ENCODE measurements around the gene PIGO. TPM values are rescaled to one million over a fixed set of nuclear protein-coding genes. Genes with fewer than 3 reads are reported as not detected.

Gene PIGO
- total and polyA plus RNA-seq, 3 experiments from 2014 or later = 26.4 to 32.1 (median 31.7) TPM

DNA sequence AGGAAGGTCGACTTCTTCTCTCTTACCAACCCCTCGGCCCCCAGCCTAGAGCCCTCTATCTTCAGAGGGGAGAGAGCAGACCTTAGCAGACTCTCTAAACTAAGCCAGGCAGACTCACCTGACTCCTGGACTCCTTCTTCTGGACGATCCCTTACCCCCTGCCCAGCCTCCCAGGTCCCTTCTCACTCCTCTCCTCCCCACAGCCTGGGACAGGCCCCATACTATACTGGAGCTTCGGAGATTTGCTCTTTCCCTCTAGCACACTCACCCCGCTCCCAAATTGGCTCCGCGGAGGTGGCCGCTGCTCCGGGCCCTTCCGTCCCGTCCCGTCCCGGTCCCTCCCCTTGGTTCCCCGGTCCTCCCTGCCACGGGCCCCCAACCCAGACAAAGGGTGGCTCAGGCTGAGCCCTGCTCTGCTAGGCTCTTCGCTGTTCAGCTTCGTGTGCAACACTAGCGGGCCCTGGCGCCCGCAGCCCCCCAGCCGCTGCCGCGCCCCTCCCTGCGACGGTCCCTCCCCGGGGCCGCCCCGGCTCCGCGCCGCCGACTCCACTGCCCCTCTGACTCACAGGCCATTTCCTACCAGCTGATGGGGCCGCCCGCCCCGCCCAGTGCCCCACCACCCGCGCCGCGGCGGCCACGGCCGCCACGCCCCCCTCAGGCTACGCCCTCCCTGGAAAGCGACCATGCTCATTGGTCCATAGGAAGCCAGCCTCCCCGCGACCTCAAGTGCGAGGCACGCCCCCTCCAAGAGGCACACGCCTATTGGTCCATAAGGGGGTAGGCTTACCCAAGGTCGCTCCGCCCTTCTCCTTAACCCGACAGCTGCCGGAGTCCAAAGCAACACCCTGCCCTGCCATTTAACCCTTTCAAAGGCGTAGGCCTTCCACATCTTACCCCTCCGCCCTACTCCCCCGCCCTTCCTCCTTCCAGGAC, 14.9 kb upstream of the PIGO start:
- Mint-ChIP-seq H3K27ac (peak overlapping the region; percentile 75 to 96 (median 90)), H3K27me3 (peaks cover 0 to 1% of the 10 kb centered on the region in 2 donors), H3K9me3 (no peaks in the 10 kb centered on the region), H3K36me3 (peaks cover 0 to 13% (median 0%) of the 10 kb centered on the region in 3 donors), H3K4me1 (peaks cover 53 to 64% (median 60%) of the 10 kb centered on the region in 3 donors), H3K4me3 (peak overlapping the region; percentile 73 to 92 (median 81))
- H3K4me3 ChIP-seq (ENCODE audit: low read length) = peak overlapping the region; percentile 74
- H3K9me3 ChIP-seq (ENCODE audit: low read length) = no peaks in the 10 kb centered on the region
- H3K27me3 ChIP-seq (ENCODE audit: insufficient read depth, low read length, poor library complexity, severe bottlenecking) = no peaks in the 10 kb centered on the region
- peaks cover 52% of the 10 kb centered on the region for H3K4me1 ChIP-seq (ENCODE audit: insufficient read depth, low read length)
- DNase-seq = peak; percentile 91 to 98 (median 93)
- ChIA-PET CTCF (interaction anchor here (1.2 to 1.6 kb wide), 4 partner anchors 9 to 492 kb away, joined by 5 to 7 read pairs (median 6); partner anchors contain the start of genes PIGO, STOML2 and VCP), POLR2A (interaction anchor here (1.6 to 1.7 kb wide), 3 partner anchors 8 to 40 kb away, joined by 4 to 7 read pairs (median 7); partner anchors contain the start of genes PIGO and STOML2)
- peak overlapping the region; percentile 80 for H3K27ac ChIP-seq (ENCODE audit: low read depth, low read length)
- no peaks in the 10 kb centered on the region for H3K36me3 ChIP-seq (ENCODE audit: insufficient read depth, low read length)

DNA sequence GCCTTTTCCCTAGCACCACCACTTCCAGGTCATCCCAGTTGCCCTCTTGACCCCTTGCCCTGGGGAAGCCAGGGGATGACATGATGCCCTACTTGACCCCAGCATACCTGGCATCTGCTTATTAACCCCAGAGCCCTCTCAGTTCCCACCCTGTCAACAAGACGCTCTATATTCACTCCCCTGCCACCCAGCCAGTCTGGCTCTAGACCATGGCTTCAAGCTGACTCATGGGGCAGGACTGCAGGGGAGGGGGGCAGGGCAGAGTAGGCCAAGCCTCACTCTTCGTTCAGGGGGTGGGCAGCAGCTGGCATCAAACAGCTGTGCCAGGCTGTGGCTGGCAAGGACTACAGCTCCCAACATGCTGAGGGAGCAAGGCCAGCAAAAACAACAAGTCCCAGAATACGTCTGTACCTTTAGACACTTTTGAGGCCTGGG, 14.0 kb upstream of the PIGO start:
- CTCF ChIA-PET = interaction anchor here (1.6 kb wide), 1 partner anchor 14 kb away, joined by 7 read pairs; the partner anchor contains the start of gene PIGO
- Mint-ChIP-seq H3K4me1 (peaks cover 47 to 57% (median 53%) of the 10 kb centered on the region in 3 donors), H3K9me3 (no peaks in the 10 kb centered on the region), H3K27ac (peak overlapping the region in 6 of 8 donors; percentile 47 to 95 (median 87)), H3K27me3 (no peaks in the 10 kb centered on the region), H3K36me3 (peaks cover 0 to 21% (median 0%) of the 10 kb centered on the region in 3 donors), H3K4me3 (peak overlapping the region in 6 of 7 donors; percentile 34 to 92 (median 80))
- H3K4me1 ChIP-seq (ENCODE audit: insufficient read depth, low read length) = peaks cover 48% of the 10 kb centered on the region
- H3K36me3 ChIP-seq (ENCODE audit: insufficient read depth, low read length) = peaks cover 8% of the 10 kb centered on the region
- no peak for DNase-seq
- H3K27ac ChIP-seq (ENCODE audit: low read depth, low read length) = no peak overlapping the region
- H3K27me3 ChIP-seq (ENCODE audit: insufficient read depth, low read length, poor library complexity, severe bottlenecking) = no peaks in the 10 kb centered on the region
- no peaks in the 10 kb centered on the region for H3K9me3 ChIP-seq (ENCODE audit: low read length)
- POLR2A ChIA-PET = interaction anchor here (1.6 to 1.7 kb wide), 2 partner anchors 14 to 39 kb away, joined by 4 to 7 read pairs; partner anchors contain the start of gene PIGO
- no peak overlapping the region for H3K4me3 ChIP-seq (ENCODE audit: low read length)

DNA sequence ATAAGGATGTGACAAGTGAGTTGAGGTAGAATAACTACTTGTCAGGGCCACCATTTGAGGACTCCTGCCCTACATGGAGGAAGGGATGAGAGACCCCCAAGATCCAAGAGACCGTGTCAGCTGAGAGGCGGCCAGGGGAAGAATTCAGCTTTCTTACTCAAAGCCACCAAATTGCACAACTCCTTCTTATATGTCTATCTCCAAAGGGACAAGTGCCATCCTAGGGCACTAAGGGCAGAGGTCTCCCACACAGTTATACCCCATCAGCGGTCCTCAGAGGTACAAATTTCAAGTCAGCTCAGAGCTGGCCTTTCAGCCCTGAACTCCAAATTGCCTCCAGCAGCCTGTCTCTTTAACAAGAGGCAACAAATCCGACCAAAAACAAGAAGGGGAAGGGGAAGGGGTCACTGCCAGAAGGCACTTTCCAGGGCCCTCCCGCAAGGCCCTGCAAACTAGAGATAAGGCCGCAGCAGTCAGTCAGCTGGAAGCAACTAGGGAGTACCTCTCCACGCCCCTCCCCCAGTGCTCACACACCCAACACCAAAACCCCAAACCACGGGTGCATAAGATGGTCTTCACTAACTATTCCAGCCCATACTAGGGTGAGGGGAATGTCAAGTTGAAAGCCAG, 12.7 kb upstream of the PIGO start:
- ChIA-PET POLR2A (no interaction called here), CTCF (interaction anchor here (2.9 kb wide), 1 partner anchor 13 kb away, joined by 12 read pairs; the partner anchor contains the start of gene PIGO)
- Mint-ChIP-seq H3K4me1 (peaks cover 34 to 44% (median 41%) of the 10 kb centered on the region in 3 donors), H3K27ac (peak overlapping the region in 4 of 8 donors; percentile 60 to 87 (median 72)), H3K36me3 (peaks cover 0 to 27% (median 0%) of the 10 kb centered on the region in 3 donors), H3K27me3 (no peaks in the 10 kb centered on the region), H3K9me3 (no peaks in the 10 kb centered on the region), H3K4me3 (peak overlapping the region in 2 of 7 donors; percentile 1 to 65)
- no peak for DNase-seq
- Histone ChIP-seq H3K27ac (ENCODE audit: low read depth, low read length) (peak overlapping the region; percentile 64), H3K4me1 (ENCODE audit: insufficient read depth, low read length) (peaks cover 36% of the 10 kb centered on the region), H3K36me3 (ENCODE audit: insufficient read depth, low read length) (peaks cover 8% of the 10 kb centered on the region), H3K9me3 (ENCODE audit: low read length) (no peaks in the 10 kb centered on the region), H3K27me3 (ENCODE audit: insufficient read depth, low read length, poor library complexity, severe bottlenecking) (no peaks in the 10 kb centered on the region), H3K4me3 (ENCODE audit: low read length) (no peak overlapping the region)

DNA sequence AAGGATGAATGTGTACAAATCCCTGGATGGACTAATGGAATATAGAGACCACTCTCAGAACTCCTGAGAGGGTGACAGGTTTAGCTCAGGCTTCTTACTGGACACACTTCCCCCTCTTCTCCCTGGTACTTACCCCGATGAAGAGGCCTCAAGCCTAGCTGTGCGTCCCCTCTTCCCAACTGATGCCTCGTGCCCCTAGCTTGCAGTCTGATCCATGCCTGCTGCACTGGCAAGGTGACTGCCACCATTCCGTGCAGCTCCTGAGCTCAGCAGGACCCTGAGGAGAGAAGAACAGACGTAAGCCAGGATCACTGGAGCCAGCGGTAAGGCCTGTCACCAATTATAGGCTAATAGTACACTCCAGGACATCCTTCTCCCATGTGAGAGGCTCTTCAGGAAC, 12.1 kb upstream of the PIGO start:
- peak overlapping the region in 3 of 8 donors; percentile 3 to 87 (median 26) for H3K27ac Mint-ChIP-seq
- Histone ChIP-seq H3K4me3 (ENCODE audit: low read length) (no peak overlapping the region), H3K9me3 (ENCODE audit: low read length) (no peaks in the 10 kb centered on the region), H3K27me3 (ENCODE audit: insufficient read depth, low read length, poor library complexity, severe bottlenecking) (no peaks in the 10 kb centered on the region), H3K27ac (ENCODE audit: low read depth, low read length) (peak overlapping the region; percentile 64), H3K36me3 (ENCODE audit: insufficient read depth, low read length) (peaks cover 8% of the 10 kb centered on the region), H3K4me1 (ENCODE audit: insufficient read depth, low read length) (peaks cover 33% of the 10 kb centered on the region)
- no peak for DNase-seq
- CTCF ChIA-PET = interaction anchor here (0.9 to 2.9 kb wide), 2 partner anchors 12 to 30 kb away, joined by 3 to 12 read pairs; partner anchors contain the start of gene PIGO
- H3K9me3 Mint-ChIP-seq = no peaks in the 10 kb centered on the region
- H3K4me1 Mint-ChIP-seq = peaks cover 30 to 41% (median 38%) of the 10 kb centered on the region in 3 donors
- peak overlapping the region in 1 of 7 donors; percentile 65 for H3K4me3 Mint-ChIP-seq
- peaks cover 0 to 27% (median 0%) of the 10 kb centered on the region in 3 donors for H3K36me3 Mint-ChIP-seq
- POLR2A ChIA-PET = no interaction called here
- H3K27me3 Mint-ChIP-seq = peaks cover 0 to under 1% of the 10 kb centered on the region in 2 donors

DNA sequence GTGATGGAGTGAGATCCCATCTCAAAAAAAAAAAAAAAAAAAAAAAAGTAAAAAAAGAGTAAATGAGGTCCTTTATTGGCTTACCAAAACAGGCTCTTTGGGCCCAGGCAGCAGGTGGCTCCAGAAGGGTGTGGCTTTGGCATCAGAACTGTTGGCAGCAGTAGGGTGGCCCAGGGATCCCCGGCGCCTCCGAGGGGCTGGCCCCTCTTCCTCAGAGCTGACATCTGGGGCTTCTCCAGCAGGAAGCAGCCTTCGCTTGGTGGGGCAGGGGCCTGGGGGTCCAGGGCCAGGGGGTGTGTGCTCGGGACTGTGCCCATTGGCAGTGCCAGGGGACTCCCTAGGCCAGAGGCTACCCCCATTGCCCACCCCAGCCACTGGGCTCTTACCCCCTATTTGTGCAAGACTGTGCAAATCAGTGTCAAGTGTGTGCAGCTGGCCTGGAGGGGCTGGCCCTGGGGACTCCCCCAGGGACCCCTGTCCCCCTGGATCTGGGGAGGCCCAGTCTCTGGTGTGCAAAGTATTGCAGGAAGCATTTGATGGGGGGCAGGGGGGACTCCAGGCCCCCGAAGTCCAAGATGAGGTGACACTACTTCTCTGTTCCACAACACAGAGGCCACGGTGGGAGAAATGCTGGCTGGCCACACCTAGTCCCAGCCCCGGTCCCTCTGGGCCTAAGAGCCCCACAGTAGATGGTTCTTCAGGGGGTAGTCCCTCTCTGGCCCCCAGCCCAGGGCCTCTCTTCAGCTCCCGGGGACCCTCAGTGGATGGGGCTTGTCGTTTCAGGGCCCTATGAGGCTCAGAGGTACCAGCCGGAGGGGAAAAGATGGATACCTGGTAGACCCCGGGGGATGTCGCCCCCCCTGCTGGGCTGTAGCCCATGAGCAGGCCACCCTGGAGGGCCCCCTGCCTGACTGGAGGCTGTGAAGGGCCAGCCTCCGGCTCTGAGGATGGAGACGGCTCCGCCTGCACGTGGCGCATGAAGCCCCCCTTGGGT, 11.2 kb upstream of the PIGO start:
- Mint-ChIP-seq H3K4me1 (peaks cover 34 to 42% (median 40%) of the 10 kb centered on the region in 3 donors), H3K4me3 (no peak overlapping the region), H3K27me3 (peaks cover 0 to 2% of the 10 kb centered on the region in 2 donors), H3K36me3 (peaks cover 0 to 34% (median 0%) of the 10 kb centered on the region in 3 donors), H3K27ac (peak overlapping the region in 1 of 8 donors; percentile 87), H3K9me3 (no peaks in the 10 kb centered on the region)
- ChIA-PET CTCF (interaction anchor here (0.9 to 2.9 kb wide), 2 partner anchors 11 to 29 kb away, joined by 3 to 12 read pairs; partner anchors contain the start of gene PIGO), POLR2A (no interaction called here)
- DNase-seq = no peak
- Histone ChIP-seq H3K4me3 (ENCODE audit: low read length) (no peak overlapping the region), H3K4me1 (ENCODE audit: insufficient read depth, low read length) (peaks cover 30% of the 10 kb centered on the region), H3K9me3 (ENCODE audit: low read length) (no peaks in the 10 kb centered on the region), H3K27ac (ENCODE audit: low read depth, low read length) (no peak overlapping the region), H3K36me3 (ENCODE audit: insufficient read depth, low read length) (peaks cover 8% of the 10 kb centered on the region), H3K27me3 (ENCODE audit: insufficient read depth, low read length, poor library complexity, severe bottlenecking) (no peaks in the 10 kb centered on the region)

DNA sequence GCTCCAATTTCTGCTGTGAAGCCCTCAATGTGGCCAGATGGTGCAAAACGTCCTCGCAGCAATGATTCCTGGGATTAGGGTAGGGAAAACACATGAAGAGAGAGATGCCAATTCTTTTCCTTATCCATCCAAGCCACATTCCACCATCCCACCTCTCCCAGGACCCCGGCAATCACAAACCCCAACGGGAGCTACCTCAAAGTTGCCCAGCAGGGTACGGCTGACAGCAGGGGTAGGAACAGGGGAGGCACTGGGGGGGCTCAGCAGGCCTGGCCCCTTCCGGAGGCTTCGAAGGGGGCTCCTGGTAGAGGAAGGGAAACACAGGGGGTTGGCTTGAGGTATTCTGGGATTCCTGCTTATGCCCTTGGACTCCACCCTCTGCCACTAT, 9.9 kb upstream of the PIGO start:
- Histone ChIP-seq H3K27me3 (ENCODE audit: insufficient read depth, low read length, poor library complexity, severe bottlenecking) (no peaks in the 10 kb centered on the region), H3K4me1 (ENCODE audit: insufficient read depth, low read length) (peaks cover 29% of the 10 kb centered on the region), H3K36me3 (ENCODE audit: insufficient read depth, low read length) (peaks cover 8% of the 10 kb centered on the region), H3K27ac (ENCODE audit: low read depth, low read length) (no peak overlapping the region), H3K4me3 (ENCODE audit: low read length) (no peak overlapping the region), H3K9me3 (ENCODE audit: low read length) (no peaks in the 10 kb centered on the region)
- Mint-ChIP-seq H3K4me1 (peaks cover 32 to 42% (median 40%) of the 10 kb centered on the region in 3 donors), H3K27ac (peak overlapping the region in 1 of 8 donors; percentile 69), H3K9me3 (no peaks in the 10 kb centered on the region), H3K36me3 (peaks cover 0 to 41% (median 0%) of the 10 kb centered on the region in 3 donors), H3K4me3 (no peak overlapping the region), H3K27me3 (peaks cover 0 to 2% of the 10 kb centered on the region in 2 donors)
- DNase-seq = no peak
- POLR2A ChIA-PET = no interaction called here
- CTCF ChIA-PET = interaction anchor here (7.5 kb wide), 1 partner anchor 9 kb away, joined by 50 read pairs; the partner anchor contains the start of gene ATOSB
